OCI-LY3 (cell line): ENCODE results near the gene MCRIP2.
A peak's percentile ranks its signal among the peaks of the same experiment; 100 is the strongest.

Source experiments
- H2AFZ ChIP-seq: fragments of 200-600, 300-600 bp; shearing (Covaris generic); 2 replicates; pipeline ENCODE4 v1.6.0; 2014; ENCODE audit warnings: antibody characterized with exemption, low read depth, low read length
- H3K27ac ChIP-seq: fragments of 200-600, 300-600 bp; sonication (generic); 2 replicates; pipeline ENCODE4 v1.5.1; 2014; ENCODE audit warnings: mild to moderate bottlenecking, low read length, moderate library complexity, mixed read lengths
- H3K27me3 ChIP-seq: fragments of 200-600, 300-600 bp; sonication (generic); 2 replicates; pipeline ENCODE4 v1.6.1; 2014; ENCODE audit warnings: low read depth, low read length, mixed read lengths
- H3K36me3 ChIP-seq: fragments of 200-600, 300-600 bp; sonication (generic); replicated peaks from 2 replicates; pipeline ENCODE3; 2014; ENCODE audit warnings: low read depth, low read length, mixed read lengths
- H3K4me1 ChIP-seq: fragments of 300-600, 200-600 bp; sonication (generic); 2 replicates; pipeline ENCODE4 v1.6.1; 2014; ENCODE audit warnings: low read length, mixed read lengths
- H3K4me2 ChIP-seq: fragments of 200-600, 300-600 bp; sonication (generic); 2 replicates; pipeline ENCODE4 v1.6.1; 2014; ENCODE audit warnings: low read length, mixed read lengths
- H3K4me3 ChIP-seq: fragments of 300-600, 200-600 bp; sonication (generic); 2 replicates; pipeline ENCODE4 v1.5.1; 2014; ENCODE audit warnings: antibody characterized with exemption, mild to moderate bottlenecking, low read length, moderate library complexity
- H3K79me2 ChIP-seq: fragments of 300-600, 200-600 bp; shearing (Covaris generic); 2 replicates; pipeline ENCODE4 v1.6.1; 2014; ENCODE audit warnings: mild to moderate bottlenecking, low read length, mixed read lengths
- H3K9ac ChIP-seq: fragments of 300-600, 200-600 bp; shearing (Covaris generic); 2 replicates; pipeline ENCODE4 v1.6.0; 2014; ENCODE audit warnings: mild to moderate bottlenecking, low read length, moderate library complexity
- H3K9me3 ChIP-seq: fragments of 200-600, 300-600 bp; shearing (Covaris generic); 2 replicates; pipeline ENCODE4 v1.6.1; 2014; ENCODE audit warnings: low read length, mixed read lengths; ENCODE audit not compliant: insufficient read depth
- H4K20me1 ChIP-seq: fragments of 200-600, 300-600 bp; sonication (generic); 2 replicates; pipeline ENCODE4 v1.6.1; 2016; ENCODE audit warnings: low read length, mixed read lengths; ENCODE audit not compliant: insufficient read depth
- EZH2phosphoT487 ChIP-seq: fragments of 200-600 bp; shearing (Covaris generic); IDR thresholded peaks from 2 replicates; pipeline ENCODE4 v1.6.1; 2018; ENCODE audit warnings: antibody characterized with exemption, mixed run types, low read depth
- TF ChIP-seq, protein P1 (sequence below): fragments of 200-600, 300-600 bp; sonication (generic); IDR thresholded peaks from 2 replicates; pipeline ENCODE4 v1.5.1; 2014; ENCODE audit warnings: antibody characterized with exemption, low read length, low read depth

MCRIP2 gene

DNA sequence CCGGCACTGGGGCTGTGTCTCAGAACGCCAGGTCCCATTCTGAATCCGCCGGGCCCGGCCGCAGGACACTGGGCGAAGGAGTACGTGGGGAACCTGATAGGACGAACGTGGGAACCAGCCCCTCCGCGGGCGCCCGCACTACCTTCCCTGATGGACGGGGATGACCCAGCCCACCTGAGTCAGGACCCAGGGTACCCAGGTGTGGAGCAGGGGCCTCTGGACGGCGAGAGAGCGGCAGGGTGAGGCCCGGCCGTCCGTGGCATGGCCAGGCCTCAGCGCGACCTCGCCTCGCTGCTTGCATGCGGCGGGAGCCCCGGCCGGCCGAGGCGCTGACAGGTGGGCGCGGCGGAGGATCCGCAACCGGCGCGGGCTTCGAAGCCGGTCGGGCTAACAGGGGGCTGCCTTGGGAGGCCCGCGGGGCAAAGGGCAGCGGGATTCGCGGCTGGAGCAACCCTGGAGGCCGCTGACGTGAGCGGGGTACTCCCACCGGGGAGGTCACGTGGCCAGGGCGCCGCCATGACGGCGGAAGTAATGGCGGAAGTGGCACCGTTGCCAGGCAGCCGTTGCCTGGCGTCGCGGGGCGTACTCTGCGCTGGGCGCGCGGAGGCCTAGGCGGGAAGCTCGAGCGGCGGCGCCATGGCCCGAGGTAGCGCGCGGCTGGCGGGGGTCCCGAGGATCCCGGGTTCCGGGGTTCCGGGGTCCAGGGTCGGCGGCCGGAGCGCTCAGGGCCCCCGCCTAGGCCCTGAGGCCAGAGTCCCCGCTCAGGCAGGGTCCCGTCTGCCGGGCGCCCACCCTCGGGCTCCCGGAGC, 7.4 kb downstream of the MCRIP2 start, which contains the start of gene WDR90:
Gene WDR90 (plus strand): TSS at position 585 of the 809 bp plus-strand sequence. CDS start 52 bp downstream, at position 637.
- Histone ChIP-seq H3K79me2 (peaks cover 33% of the 10 kb centered on the region), H3K27ac (peak within 1 kb of the TSS; percentile 73), H3K9ac (peak within 1 kb of the TSS; percentile 79), H2AFZ (no peak within 1 kb of the TSS; the same call in 1 of the 2 replicates), H3K27me3 (no peaks in the 10 kb centered on the region), H4K20me1 (peaks cover 7% of the 10 kb centered on the region; the same call in 1 of the 2 replicates), H3K4me2 (peak within 1 kb of the TSS; percentile 96), H3K4me1 (peaks cover 12% of the 10 kb centered on the region), H3K9me3 (no peaks in the 10 kb centered on the region), H3K4me3 (peak within 1 kb of the TSS; percentile 82), H3K36me3 (no peaks in the 10 kb centered on the region)
- TF ChIP-seq EZH2phosphoT487: no peak
- TF ChIP-seq, protein P1, sequence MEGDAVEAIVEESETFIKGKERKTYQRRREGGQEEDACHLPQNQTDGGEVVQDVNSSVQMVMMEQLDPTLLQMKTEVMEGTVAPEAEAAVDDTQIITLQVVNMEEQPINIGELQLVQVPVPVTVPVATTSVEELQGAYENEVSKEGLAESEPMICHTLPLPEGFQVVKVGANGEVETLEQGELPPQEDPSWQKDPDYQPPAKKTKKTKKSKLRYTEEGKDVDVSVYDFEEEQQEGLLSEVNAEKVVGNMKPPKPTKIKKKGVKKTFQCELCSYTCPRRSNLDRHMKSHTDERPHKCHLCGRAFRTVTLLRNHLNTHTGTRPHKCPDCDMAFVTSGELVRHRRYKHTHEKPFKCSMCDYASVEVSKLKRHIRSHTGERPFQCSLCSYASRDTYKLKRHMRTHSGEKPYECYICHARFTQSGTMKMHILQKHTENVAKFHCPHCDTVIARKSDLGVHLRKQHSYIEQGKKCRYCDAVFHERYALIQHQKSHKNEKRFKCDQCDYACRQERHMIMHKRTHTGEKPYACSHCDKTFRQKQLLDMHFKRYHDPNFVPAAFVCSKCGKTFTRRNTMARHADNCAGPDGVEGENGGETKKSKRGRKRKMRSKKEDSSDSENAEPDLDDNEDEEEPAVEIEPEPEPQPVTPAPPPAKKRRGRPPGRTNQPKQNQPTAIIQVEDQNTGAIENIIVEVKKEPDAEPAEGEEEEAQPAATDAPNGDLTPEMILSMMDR: no peak

DNA sequence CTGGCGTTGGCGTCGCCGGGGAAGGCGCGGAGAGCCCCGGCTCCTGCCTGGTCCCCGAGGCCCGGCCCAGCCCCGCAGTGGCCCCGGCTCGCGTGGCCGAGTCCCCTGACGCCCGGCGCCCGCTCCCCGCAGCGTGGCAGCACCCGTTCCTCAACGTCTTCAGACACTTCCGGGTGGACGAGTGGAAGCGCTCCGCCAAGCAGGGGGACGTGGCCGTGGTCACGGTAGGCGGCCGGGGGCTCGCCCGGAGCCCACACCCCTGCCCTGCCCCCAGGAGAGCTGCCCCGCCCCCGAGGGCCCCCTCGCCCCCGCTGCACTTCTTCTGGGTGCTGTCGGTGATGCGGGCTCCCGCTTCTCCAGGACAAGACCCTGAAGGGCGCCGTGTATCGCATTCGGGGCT, 8.0 kb downstream of the MCRIP2 start:
- H3K9ac ChIP-seq: peak overlapping the region; percentile 79

DNA sequence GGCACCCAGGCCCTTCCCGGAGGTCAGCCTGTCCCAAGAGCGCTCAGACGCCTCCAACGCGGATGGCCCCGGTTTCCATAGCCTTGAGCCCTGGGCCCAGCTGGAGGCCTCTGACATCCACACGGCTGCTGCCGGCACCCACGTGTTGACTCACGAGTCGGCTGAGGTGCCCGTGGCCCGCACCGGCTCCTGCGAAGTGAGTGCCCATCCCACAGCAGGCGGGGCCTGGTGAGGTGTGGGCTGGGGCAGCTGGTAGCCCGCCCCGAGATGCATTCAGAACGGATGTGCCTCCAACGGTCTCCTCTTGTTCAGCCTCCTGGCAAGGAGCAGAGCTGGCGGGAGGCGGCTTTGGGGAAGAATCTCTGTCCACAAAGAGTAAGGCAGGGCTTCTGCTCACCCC, 10.2 kb downstream of the MCRIP2 start:
- H3K79me2 ChIP-seq: peaks cover 25% of the 10 kb centered on the region
- no peak overlapping the region for H3K4me3 ChIP-seq
- no peak overlapping the region for H3K27ac ChIP-seq
- peaks cover 12% of the 10 kb centered on the region for H3K4me1 ChIP-seq
- no peak overlapping the region for H3K9ac ChIP-seq
- H3K36me3 ChIP-seq: no peaks in the 10 kb centered on the region
- H2AFZ ChIP-seq: no peak overlapping the region
- no peaks in the 10 kb centered on the region for H4K20me1 ChIP-seq
- TF ChIP-seq EZH2phosphoT487: no peak
- TF ChIP-seq, protein P1: no peak
- H3K27me3 ChIP-seq: no peaks in the 10 kb centered on the region
- H3K4me2 ChIP-seq: no peak overlapping the region
- H3K9me3 ChIP-seq: no peaks in the 10 kb centered on the region

More for the DNA sequence above, 8.0 kb downstream of the MCRIP2 start:
- TF ChIP-seq, protein P1: no peak
- TF ChIP-seq EZH2phosphoT487: no peak
- H3K27ac ChIP-seq: peak overlapping the region; percentile 17; the same call in 1 of the 2 replicates
- no peaks in the 10 kb centered on the region for H3K9me3 ChIP-seq
- H4K20me1 ChIP-seq: peaks cover 7% of the 10 kb centered on the region; the same call in 1 of the 2 replicates
- peaks cover 29% of the 10 kb centered on the region for H3K79me2 ChIP-seq
- H2AFZ ChIP-seq: no peak overlapping the region
- peaks cover 12% of the 10 kb centered on the region for H3K4me1 ChIP-seq
- H3K36me3 ChIP-seq: no peaks in the 10 kb centered on the region
- no peaks in the 10 kb centered on the region for H3K27me3 ChIP-seq
- peak overlapping the region; percentile 82 for H3K4me3 ChIP-seq
- peak overlapping the region; percentile 96 for H3K4me2 ChIP-seq

DNA sequence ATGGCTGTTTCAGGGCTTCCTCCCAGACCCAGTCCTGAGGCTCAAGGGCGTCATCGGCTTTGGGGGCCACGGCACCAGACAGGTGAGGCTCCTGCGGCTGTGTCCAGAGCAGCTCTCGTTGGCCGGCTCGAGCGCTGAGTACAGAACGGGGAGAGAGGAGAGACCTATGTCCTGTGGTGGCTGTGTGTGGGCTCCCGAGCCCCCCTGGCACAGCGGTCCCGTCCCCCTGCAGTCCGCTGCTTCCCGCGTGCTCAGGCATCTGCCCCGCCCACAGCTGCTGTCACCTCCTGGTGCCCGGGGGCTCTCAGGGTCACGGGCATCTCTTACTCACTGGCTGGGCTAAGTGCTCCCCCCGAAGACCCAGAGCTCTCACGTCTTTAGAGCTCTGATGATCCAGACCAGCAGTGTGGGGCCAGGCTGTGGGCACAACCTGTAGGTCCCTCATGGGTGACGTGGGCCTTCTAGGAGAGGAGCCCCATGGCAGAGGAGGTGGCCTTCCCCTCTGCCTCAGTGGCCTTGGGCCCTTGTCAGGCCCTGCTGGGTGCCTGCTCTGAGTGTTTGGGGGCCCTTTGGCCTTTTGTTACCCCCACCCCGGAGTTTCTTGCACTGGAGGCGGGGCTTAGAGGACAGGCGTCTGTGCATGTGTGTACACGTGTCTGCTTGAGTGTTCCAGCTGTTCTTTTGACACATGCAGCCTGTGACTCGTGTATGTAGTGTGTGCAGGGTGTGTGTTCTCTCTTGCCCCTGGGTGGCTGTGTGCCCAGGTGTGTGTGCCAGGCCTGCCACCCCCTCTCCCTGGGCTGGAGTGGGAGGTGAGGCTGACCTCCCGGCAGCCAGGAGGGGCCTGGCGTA, 11.1 kb downstream of the MCRIP2 start:
- TF ChIP-seq, protein P1: no peak
- Histone ChIP-seq H3K27me3 (no peaks in the 10 kb centered on the region), H4K20me1 (no peaks in the 10 kb centered on the region), H3K4me2 (no peak overlapping the region), H3K36me3 (no peaks in the 10 kb centered on the region), H3K4me1 (peaks cover 9% of the 10 kb centered on the region), H3K9ac (no peak overlapping the region), H2AFZ (no peak overlapping the region), H3K79me2 (peaks cover 20% of the 10 kb centered on the region), H3K9me3 (no peaks in the 10 kb centered on the region), H3K27ac (no peak overlapping the region), H3K4me3 (no peak overlapping the region)
